ENCODE results near the gene MXI1.

The MXI1 gene

DNA sequence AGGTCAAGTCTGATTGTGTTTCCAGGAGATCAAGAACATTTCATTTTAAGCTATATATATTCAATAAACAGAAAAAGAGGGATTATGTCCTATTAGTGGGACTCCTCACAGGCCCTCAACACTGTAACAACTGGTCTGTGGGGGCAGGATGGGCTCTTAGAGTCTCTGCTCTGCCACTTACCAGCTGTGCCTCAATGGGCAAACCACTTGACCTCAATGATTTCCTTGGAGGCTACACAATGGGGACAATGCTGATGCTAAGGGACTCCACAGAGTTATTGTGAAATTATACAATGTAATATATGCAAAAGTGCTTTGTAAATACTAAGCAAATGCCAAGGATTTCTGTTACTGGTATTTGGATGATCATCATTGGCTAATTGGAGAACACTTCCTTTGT is 33.2 kb upstream of the MXI1 start:
- TF ChIP-seq, protein P1, sequence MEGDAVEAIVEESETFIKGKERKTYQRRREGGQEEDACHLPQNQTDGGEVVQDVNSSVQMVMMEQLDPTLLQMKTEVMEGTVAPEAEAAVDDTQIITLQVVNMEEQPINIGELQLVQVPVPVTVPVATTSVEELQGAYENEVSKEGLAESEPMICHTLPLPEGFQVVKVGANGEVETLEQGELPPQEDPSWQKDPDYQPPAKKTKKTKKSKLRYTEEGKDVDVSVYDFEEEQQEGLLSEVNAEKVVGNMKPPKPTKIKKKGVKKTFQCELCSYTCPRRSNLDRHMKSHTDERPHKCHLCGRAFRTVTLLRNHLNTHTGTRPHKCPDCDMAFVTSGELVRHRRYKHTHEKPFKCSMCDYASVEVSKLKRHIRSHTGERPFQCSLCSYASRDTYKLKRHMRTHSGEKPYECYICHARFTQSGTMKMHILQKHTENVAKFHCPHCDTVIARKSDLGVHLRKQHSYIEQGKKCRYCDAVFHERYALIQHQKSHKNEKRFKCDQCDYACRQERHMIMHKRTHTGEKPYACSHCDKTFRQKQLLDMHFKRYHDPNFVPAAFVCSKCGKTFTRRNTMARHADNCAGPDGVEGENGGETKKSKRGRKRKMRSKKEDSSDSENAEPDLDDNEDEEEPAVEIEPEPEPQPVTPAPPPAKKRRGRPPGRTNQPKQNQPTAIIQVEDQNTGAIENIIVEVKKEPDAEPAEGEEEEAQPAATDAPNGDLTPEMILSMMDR (conservative IDR thresholded peaks at IDR 0.05) = no peak
- no peak overlapping the region for H3K27ac ChIP-seq

DNA sequence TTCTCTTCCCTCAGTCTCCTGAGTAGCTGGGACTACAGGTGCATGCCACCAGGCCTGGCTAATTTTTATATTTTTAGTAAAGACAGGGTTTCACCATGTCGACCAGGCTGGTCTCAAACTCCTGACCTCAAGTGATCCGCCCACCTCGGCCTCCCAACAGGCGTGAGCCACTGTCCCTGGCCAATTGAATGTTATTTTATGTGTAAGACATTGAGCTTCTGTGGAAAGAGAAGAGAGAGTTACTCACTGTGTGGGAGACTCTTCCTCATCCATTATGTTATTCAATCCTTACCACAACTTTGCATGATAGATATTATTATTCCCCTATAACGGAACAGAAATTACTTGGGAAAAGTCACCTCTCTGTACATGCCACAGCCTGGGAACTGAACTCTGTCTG is 32.6 kb upstream of the MXI1 start:
- TF ChIP-seq, protein P1 (conservative IDR thresholded peaks at IDR 0.05) = no peak
- no peak overlapping the region for H3K27ac ChIP-seq

DNA sequence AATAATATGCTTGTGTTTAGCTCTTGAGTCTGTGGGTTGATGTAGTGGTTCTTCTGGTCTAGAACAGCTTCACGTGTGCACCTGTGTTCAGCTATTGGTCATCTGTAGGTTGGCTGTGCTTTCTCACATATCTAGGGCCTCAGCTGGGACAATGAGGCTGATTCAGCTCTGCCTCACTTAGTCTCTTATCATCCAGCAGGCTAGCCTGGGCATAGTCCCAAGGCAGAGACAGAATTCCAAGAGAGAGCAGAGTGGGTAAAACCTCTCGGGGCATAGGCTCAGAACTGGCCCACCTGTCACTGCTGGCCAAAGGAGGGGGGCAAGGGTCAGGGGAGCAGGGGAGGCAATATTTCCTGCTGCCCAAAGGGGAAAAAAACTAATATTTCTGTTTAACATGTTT is 32.0 kb upstream of the MXI1 start:
- no peak overlapping the region for H3K27ac ChIP-seq
- TF ChIP-seq, protein P1 (conservative IDR thresholded peaks at IDR 0.05) = no peak

DNA sequence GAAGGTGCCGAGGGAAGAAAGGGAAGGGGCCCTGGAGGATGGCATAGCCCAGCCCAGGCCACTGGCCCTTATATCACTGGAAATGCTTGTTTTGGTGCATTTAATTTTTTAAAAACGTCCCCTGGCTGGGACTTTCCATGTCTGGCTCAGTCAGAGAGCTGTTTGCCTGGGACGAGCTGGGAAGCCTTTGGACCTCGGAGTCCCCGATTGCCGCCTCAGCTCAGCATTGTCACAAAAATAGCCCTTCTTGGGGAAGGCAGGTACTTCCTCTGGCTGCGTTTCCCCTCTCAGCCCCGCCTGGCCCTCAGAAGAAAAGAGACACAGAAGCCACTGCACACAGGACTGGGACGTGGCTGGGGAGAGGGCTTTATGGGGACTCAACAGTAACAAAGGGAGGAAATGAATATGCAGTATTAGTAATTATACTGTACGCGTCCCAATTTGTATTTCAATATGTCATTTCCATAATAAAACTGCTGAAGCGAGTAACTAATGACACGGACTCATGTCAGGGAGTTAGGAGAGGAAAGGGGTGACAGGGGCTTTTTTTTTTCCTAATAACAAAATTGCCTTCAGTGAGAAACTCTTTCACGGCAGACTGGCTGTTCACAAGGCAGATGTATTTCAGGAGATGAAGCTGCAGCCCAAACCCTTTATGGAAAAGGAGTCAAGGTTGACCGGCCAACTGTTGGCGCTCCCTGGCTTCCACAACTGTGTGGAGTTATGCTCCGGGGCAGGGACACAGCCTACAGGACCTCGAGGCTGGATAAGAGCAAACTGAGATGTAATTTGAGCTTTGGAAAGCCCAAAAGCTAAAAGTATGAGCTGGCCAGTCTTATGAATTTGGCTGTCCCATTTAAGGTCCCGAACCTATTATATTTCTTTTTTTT is 31.0 kb upstream of the MXI1 start:
- TF ChIP-seq, protein P1 (conservative IDR thresholded peaks at IDR 0.05) = no peak
- H3K27ac ChIP-seq = no peak overlapping the region

DNA sequence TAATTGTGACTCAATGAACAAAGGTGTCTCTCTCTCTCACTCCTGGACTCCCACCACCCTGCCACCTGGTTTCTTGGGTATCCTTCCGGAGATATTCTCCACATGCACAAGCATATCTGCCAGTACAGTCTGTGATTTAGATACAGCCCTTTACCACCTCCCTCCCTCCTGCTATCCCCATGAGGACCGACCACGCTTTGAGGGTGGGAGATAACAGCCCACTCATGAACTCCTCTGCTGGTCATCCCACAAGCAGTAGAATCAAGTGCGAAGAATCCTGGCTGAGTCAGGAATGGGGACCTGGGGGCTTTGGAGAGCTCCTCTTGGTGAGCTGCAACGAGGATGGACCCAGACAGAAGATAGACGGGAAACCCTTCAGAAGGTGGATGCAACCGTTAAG is 28.2 kb upstream of the MXI1 start:
- TF ChIP-seq, protein P1 (conservative IDR thresholded peaks at IDR 0.05) = no peak
- H3K27ac ChIP-seq = no peak overlapping the region

DNA sequence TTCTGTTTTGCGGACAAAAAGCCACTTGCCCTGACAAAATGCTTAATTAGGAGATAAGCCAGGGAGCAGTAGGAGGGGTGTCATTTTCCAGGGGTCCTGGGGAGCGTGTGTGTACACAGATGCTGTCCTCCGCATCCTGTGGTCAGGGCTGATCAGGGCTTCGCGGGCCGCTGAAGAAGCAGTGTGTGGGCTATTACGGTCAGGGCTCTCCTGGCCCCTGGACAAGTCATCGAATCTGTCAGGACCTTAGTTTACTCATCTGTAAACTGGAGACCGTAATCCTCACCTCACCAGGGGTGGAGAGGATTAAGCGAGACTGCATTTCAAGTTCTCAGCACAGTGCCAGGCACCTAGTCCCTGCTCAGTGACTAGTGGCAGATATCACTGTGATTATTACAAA is 26.0 kb upstream of the MXI1 start:
- H3K27ac ChIP-seq = no peak overlapping the region
- TF ChIP-seq, protein P1 (conservative IDR thresholded peaks at IDR 0.05) = no peak

DNA sequence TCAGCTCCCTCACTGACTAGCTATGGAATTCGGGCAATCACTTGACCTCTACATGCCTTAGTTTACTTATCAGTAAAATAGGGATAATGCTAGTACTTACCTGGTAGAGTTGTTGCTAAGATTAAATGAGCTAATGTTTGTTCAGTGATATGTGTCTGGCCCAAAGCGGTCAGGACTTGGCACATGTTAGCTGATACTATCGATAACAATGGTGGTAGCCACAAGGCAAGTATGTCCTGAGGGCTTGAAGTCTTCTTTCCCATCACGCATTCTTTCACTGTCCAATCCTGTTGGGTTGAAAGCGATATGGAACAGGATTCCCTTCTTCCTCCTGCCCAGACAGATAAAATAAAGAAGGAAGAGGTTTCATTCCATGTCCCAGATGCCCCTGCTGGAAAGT is 25.5 kb upstream of the MXI1 start:
- TF ChIP-seq, protein P1 (conservative IDR thresholded peaks at IDR 0.05) = no peak
- no peak overlapping the region for H3K27ac ChIP-seq

Data from VCaP (cell line).